ENCODE data around the gene USP49.

The USP49 gene

DNA sequence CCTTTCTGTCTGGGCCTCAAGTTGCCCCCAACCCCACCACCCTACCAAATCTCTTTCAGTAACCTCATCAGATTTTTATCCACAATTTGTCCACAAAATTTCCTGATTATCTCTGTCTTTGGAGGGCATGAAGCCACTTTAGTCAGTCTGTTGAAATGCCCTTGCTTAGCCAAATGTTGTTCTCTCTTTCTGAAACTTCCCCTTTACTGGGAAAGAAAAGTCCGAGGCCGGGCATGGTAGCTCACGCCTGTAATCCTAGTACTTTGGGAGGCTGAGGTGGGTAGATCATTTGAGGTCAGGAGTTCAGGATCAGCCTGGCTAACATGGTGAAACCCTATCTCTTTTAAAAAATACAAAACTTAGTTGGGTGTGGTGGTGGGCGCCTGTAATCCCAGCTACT, 73.9 kb downstream of the USP49 start:
- Histone ChIP-seq H3K9ac (ENCODE audit: low read length) (no peak overlapping the region), H2AFZ (ENCODE audit: low read depth, low read length, severe bottlenecking) (no peak overlapping the region), H4K20me1 (ENCODE audit: low read depth, low read length) (no peaks in the 10 kb centered on the region), H3K27ac (ENCODE audit: low read depth, low read length) (no peak overlapping the region), H3K27me3 (ENCODE audit: low read length) (no peaks in the 10 kb centered on the region), H3K4me2 (ENCODE audit: low read depth, low read length, poor library complexity, severe bottlenecking) (no peak overlapping the region), H3K36me3 (ENCODE audit: low read length) (no peaks in the 10 kb centered on the region), H3K79me2 (ENCODE audit: insufficient read depth, low read length) (no peaks in the 10 kb centered on the region), H3K9me3 (ENCODE audit: insufficient read depth, low read length) (no peaks in the 10 kb centered on the region), H3K4me3 (ENCODE audit: insufficient read depth, low read length, poor library complexity, severe bottlenecking) (no peak overlapping the region), H3K9me2 (replicated peaks; ENCODE audit: insufficient read depth, low read length) (no peaks in the 10 kb centered on the region), H3F3A (ENCODE audit: insufficient read depth) (no peaks in the 10 kb centered on the region)
- TF ChIP-seq EZH2phosphoT487 (conservative IDR thresholded peaks at IDR 0.05; ENCODE audit: low read length) = no peak
- TF ChIP-seq, protein P1, sequence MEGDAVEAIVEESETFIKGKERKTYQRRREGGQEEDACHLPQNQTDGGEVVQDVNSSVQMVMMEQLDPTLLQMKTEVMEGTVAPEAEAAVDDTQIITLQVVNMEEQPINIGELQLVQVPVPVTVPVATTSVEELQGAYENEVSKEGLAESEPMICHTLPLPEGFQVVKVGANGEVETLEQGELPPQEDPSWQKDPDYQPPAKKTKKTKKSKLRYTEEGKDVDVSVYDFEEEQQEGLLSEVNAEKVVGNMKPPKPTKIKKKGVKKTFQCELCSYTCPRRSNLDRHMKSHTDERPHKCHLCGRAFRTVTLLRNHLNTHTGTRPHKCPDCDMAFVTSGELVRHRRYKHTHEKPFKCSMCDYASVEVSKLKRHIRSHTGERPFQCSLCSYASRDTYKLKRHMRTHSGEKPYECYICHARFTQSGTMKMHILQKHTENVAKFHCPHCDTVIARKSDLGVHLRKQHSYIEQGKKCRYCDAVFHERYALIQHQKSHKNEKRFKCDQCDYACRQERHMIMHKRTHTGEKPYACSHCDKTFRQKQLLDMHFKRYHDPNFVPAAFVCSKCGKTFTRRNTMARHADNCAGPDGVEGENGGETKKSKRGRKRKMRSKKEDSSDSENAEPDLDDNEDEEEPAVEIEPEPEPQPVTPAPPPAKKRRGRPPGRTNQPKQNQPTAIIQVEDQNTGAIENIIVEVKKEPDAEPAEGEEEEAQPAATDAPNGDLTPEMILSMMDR (IDR thresholded peaks at IDR 0.05; ENCODE audit: insufficient read depth, low read length, poor library complexity, severe bottlenecking) = no peak

DNA sequence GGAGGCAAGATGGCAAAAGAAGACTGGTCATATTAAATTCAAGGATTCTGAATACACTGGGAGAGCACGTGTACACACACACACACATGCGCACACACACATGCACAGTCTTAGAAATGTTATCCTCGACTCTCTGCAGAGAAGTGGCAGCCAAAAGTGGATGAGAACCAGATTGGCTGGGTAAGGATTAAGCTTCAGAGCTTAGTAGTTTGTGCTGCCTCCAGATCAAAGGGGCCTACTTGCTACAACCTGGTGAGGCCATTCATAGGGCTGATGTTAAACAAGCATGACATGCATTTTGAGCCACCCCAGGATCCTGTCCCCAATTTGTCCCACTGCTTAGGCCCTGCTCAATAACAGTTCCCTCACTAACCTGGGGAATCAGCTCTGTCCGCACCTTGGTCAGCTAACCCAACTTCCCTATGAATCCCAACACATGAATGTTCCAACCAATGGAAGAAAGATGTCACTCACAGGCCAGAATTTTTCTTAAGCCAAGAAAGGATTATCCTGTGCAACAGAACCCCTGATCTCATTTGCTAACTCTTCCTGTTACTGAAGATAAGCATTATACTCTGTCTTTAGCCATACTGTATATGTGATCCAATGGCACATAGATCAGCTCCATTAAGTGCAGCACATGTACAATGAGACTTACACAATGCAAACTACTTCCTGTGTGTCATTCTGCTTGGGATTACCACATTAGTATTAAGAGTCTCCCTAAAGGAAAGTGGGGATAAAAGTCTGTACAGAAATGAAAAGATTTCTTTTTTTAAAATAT, 76.7 kb downstream of the USP49 start:
- H3K4me3 ChIP-seq (ENCODE audit: insufficient read depth, low read length, poor library complexity, severe bottlenecking) = no peak overlapping the region
- no peaks in the 10 kb centered on the region for H3K27me3 ChIP-seq (ENCODE audit: low read length)
- H2AFZ ChIP-seq (ENCODE audit: low read depth, low read length, severe bottlenecking) = no peak overlapping the region
- H3K9ac ChIP-seq (ENCODE audit: low read length) = no peak overlapping the region
- no peaks in the 10 kb centered on the region for H3K9me2 ChIP-seq (replicated peaks; ENCODE audit: insufficient read depth, low read length)
- no peaks in the 10 kb centered on the region for H4K20me1 ChIP-seq (ENCODE audit: low read depth, low read length)
- H3F3A ChIP-seq (ENCODE audit: insufficient read depth) = no peaks in the 10 kb centered on the region
- no peak for TF ChIP-seq EZH2phosphoT487 (conservative IDR thresholded peaks at IDR 0.05; ENCODE audit: low read length)
- TF ChIP-seq, protein P1 (IDR thresholded peaks at IDR 0.05; ENCODE audit: insufficient read depth, low read length, poor library complexity, severe bottlenecking) = no peak
- H3K79me2 ChIP-seq (ENCODE audit: insufficient read depth, low read length) = no peaks in the 10 kb centered on the region
- H3K27ac ChIP-seq (ENCODE audit: low read depth, low read length) = no peak overlapping the region
- H3K9me3 ChIP-seq (ENCODE audit: insufficient read depth, low read length) = no peaks in the 10 kb centered on the region
- no peak overlapping the region for H3K4me2 ChIP-seq (ENCODE audit: low read depth, low read length, poor library complexity, severe bottlenecking)
- H3K36me3 ChIP-seq (ENCODE audit: low read length) = no peaks in the 10 kb centered on the region

DNA sequence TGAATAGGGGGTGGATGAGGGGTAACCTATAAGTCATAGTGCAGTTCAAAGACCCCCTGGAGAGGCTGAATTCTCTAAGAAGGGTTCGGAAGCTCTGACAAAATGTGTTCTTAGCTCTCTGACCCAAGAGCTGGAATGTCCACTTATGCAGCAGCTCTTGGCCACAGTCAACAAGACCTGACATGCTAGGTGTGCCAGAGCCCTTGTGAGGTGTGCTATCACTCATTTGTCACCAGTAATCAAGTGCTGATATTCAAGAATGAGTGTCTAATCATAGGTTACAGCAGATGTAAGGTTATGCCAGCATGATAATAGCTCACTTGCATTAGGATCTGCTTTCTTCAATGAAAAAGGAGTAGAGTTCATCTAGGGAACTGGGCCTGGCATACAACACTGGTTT, 79.6 kb downstream of the USP49 start:
- no peak overlapping the region for H3K27ac ChIP-seq (ENCODE audit: low read depth, low read length)
- H3K4me2 ChIP-seq (ENCODE audit: low read depth, low read length, poor library complexity, severe bottlenecking) = no peak overlapping the region
- no peak overlapping the region for H2AFZ ChIP-seq (ENCODE audit: low read depth, low read length, severe bottlenecking)
- no peaks in the 10 kb centered on the region for H3K79me2 ChIP-seq (ENCODE audit: insufficient read depth, low read length)
- no peaks in the 10 kb centered on the region for H3K27me3 ChIP-seq (ENCODE audit: low read length)
- H3K9ac ChIP-seq (ENCODE audit: low read length) = no peak overlapping the region
- H4K20me1 ChIP-seq (ENCODE audit: low read depth, low read length) = no peaks in the 10 kb centered on the region
- no peaks in the 10 kb centered on the region for H3K9me2 ChIP-seq (replicated peaks; ENCODE audit: insufficient read depth, low read length)
- no peaks in the 10 kb centered on the region for H3K36me3 ChIP-seq (ENCODE audit: low read length)
- TF ChIP-seq EZH2phosphoT487 (conservative IDR thresholded peaks at IDR 0.05; ENCODE audit: low read length) = no peak
- TF ChIP-seq, protein P1 (IDR thresholded peaks at IDR 0.05; ENCODE audit: insufficient read depth, low read length, poor library complexity, severe bottlenecking) = no peak
- H3F3A ChIP-seq (ENCODE audit: insufficient read depth) = peaks cover 5% of the 10 kb centered on the region; the same call in 1 of the 2 replicates
- no peak overlapping the region for H3K4me3 ChIP-seq (ENCODE audit: insufficient read depth, low read length, poor library complexity, severe bottlenecking)
- H3K9me3 ChIP-seq (ENCODE audit: insufficient read depth, low read length) = no peaks in the 10 kb centered on the region

All from SU-DHL-6 (cell line).